Middle frontal gyrus (tissue), 1 donor: Measurements from ENCODE around the gene YIPF4.
A peak's percentile ranks its signal among the peaks of the same experiment; 100 is the strongest.
"Not testable (repeated sequence)": the region's sequence is repeated elsewhere in the genome, so short reads cannot be mapped to it uniquely, and the experiment has no call there.

Experiments
- DNase-seq: peaks from one replicate; pipeline ENCODE4 v3.0.0-alpha.2; 2015; ENCODE audit warnings: low spot score; ENCODE audit errors: extremely low spot score

YIPF4 gene

GRCh38 chr2:32277674-32278477 lies at the start of gene YIPF4:
Gene YIPF4, plus strand, starts transcription at chr2:32277904. Its CDS starts 252 bp downstream, at chr2:32278156.
- peak; percentile 84 for DNase-seq

GRCh38 chr2:32228181-32228580 lies 49.5 kb upstream of the YIPF4 start:
- no peak for DNase-seq

GRCh38 chr2:32229635-32230034 lies 48.1 kb upstream of the YIPF4 start:
- DNase-seq, result no peak

GRCh38 chr2:32231959-32232358 lies 45.7 kb upstream of the YIPF4 start:
- no peak for DNase-seq

- no peak for DNase-seq
Measured at GRCh38 chr2:32235315-32235714, 42.4 kb upstream of the YIPF4 start.

- no peak for DNase-seq
Measured at GRCh38 chr2:32237488-32237887, 40.2 kb upstream of the YIPF4 start.

GRCh38 chr2:32237996-32238395 lies 39.7 kb upstream of the YIPF4 start:
- DNase-seq, result no peak

GRCh38 chr2:32242331-32242730 lies 35.4 kb upstream of the YIPF4 start:
- no peak for DNase-seq

- DNase-seq, result no peak
Measured at GRCh38 chr2:32246911-32247310, 30.8 kb upstream of the YIPF4 start.

- DNase-seq, result no peak
Measured at GRCh38 chr2:32248299-32248698, 29.4 kb upstream of the YIPF4 start.

- DNase-seq, result no peak
Measured at GRCh38 chr2:32249731-32250236, 27.9 kb upstream of the YIPF4 start.

GRCh38 chr2:32250290-32250689 lies 27.4 kb upstream of the YIPF4 start:
- no peak for DNase-seq

GRCh38 chr2:32258242-32258641 lies 19.5 kb upstream of the YIPF4 start:
- no peak for DNase-seq

- DNase-seq, result no peak
Measured at GRCh38 chr2:32260376-32260775, 17.3 kb upstream of the YIPF4 start.

- DNase-seq, result no peak
Measured at GRCh38 chr2:32262105-32262504, 15.6 kb upstream of the YIPF4 start.

- no peak for DNase-seq
Measured at GRCh38 chr2:32264422-32265105, 13.1 kb upstream of the YIPF4 start, which contains the start of gene NLRC4. Gene NLRC4, minus strand, starts transcription at chr2:32264886. Its CDS starts 8,111 bp downstream, at chr2:32256775.

- DNase-seq, result no peak
Measured at GRCh38 chr2:32271063-32271462, 6.6 kb upstream of the YIPF4 start.

- no peak for DNase-seq
Measured at GRCh38 chr2:32272279-32272678, 5.4 kb upstream of the YIPF4 start.

GRCh38 chr2:32274289-32274688 lies 3.4 kb upstream of the YIPF4 start:
- DNase-seq, result no peak

- DNase-seq, result not testable (repeated sequence)
Measured at GRCh38 chr2:32275790-32276189, 1.9 kb upstream of the YIPF4 start.

- no peak for DNase-seq
Measured at GRCh38 chr2:32277363-32277673, 386 bp upstream of the YIPF4 start.

GRCh38 chr2:32278478-32278853 lies 762 bp downstream of the YIPF4 start:
- DNase-seq, result no peak

GRCh38 chr2:32284321-32284720 lies 6.6 kb downstream of the YIPF4 start:
- DNase-seq, result no peak
